ENCODE data around the gene GMEB2.

DNA sequence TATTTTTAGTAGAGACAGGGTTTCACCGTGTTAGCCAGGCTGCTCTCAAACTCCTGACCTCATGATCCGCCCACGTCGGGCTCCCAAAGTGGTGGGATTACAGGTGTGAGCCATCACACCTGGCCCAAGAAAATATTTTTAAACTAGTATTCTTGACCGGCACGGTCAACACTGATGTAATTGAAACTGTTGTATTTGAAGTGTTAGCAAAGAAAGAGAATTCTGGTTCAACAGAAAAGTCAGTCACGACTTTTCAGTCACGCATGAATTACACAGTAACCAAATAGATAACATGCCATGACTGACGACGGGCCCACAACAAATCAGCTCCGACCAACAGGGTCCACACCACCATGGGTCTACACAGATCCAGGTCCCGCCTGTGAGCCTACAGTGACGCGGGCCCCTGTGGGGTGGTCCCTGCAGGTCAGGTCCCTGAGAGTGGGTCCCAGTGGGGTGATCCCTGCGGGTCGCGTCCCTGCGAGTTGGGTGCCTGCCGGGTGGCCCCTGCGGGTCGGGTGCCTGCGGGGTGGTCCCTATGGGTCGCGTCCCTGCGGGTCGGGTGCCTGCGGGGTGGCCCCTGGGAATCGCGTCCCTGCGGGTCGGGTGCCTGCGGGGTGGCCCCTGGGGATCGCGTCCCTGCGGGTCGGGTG, 1.0 kb downstream of the GMEB2 start:
- TF ChIP-seq CTCF (IDR thresholded peaks at IDR 0.05), result no peak
- no peak for TF ChIP-seq POLR2A (IDR thresholded peaks at IDR 0.05)
